Mucosa of descending colon (tissue), 3 donors: Measurements from ENCODE around the gene RHOH. TPM values are rescaled to one million over a fixed set of nuclear protein-coding genes. Genes with fewer than 3 reads are reported as not detected.

Experiments used
- ATAC-seq: fragments of 200-7000 bp; cut with Tn5 transposase; one replicate; pipeline ENCODE4 v1.9.1; 2020; ENCODE audit warnings: mild to moderate bottlenecking, moderate library complexity
- DNase-seq, 3 donors: peaks; one replicate each; pipeline ENCODE4 v3.0.0-alpha.2; 2020
- H3K36me3 ChIP-seq: fragments of 200-600 bp; one replicate; pipeline ENCODE4 v1.8.0; 2021; ENCODE audit warnings: low read depth, mild to moderate bottlenecking
- H3K4me1 ChIP-seq: fragments of 200-600 bp; one replicate; pipeline ENCODE4 v1.8.0; 2021; ENCODE audit warnings: low read depth, mild to moderate bottlenecking
- H3K4me3 ChIP-seq: fragments of 200-600 bp; one replicate; pipeline ENCODE4 v1.8.0; 2021; ENCODE audit warnings: mild to moderate bottlenecking
- H3K9me3 ChIP-seq: fragments of 200-600 bp; one replicate; pipeline ENCODE4 v1.8.0; 2021; ENCODE audit warnings: mild to moderate bottlenecking
- CTCF ChIP-seq: fragments of 200-600 bp; IDR thresholded peaks from one replicate; pipeline ENCODE4 v1.8.0; 2022; ENCODE audit warnings: antibody characterized with exemption, mild to moderate bottlenecking
- intact Hi-C, 2 donors: fragments of 100-400 bp; cut with DNase I in 1 of 2; cut with micrococcal nuclease in 1 of 2; formaldehyde crosslinking; loops; one replicate each; pipeline versions ENCODE4 v1.11.0 to v1.11.1; 2022; cut with DNase I, micrococcal nuclease
- total RNA-seq, 3 donors: library from RNA; stranded (reverse); fragmentation: NEBNext Ultra II Directional in 2 of 3; extraction: Animal tissue kit (Norgen Biotek cat#: 25700) in 2 of 3; gene quantifications; one replicate each; pipeline versions ENCODE4 v1.2.1 to v1.2.4, GENCODE V29; 2021 to 2023
- donor health status: DM: no; HTN: no; CAD: no; lungs with moderate emphysema.
- donor health status: DM: no; HTN: no; CAD: no.
- donor health status: DM: no; HTN: yes; CAD: no.

RHOH gene
- total RNA-seq, 3 donors from 2014 or later, result 1.9 to 5.8 (median 2.8) TPM

GRCh38 chr4:40256329-40256728 lies 59.5 kb downstream of the RHOH start:
- no peak for DNase-seq
- Histone ChIP-seq H3K9me3 (no peaks in the 10 kb centered on the region), H3K4me1 (no peaks in the 10 kb centered on the region), H3K4me3 (no peak overlapping the region), H3K36me3 (no peaks in the 10 kb centered on the region)
- ATAC-seq, result no peak
- intact Hi-C loops, result no loop called here
- no peak for TF ChIP-seq CTCF

GRCh38 chr4:40256817-40257216 lies 60.0 kb downstream of the RHOH start:
- Histone ChIP-seq H3K9me3 (no peaks in the 10 kb centered on the region), H3K36me3 (no peaks in the 10 kb centered on the region), H3K4me1 (no peaks in the 10 kb centered on the region), H3K4me3 (no peak overlapping the region)
- intact Hi-C loops, result no loop called here
- TF ChIP-seq CTCF, result no peak
- DNase-seq (no peak), ATAC-seq (no peak)

GRCh38 chr4:40258627-40259026 lies 61.8 kb downstream of the RHOH start:
- Histone ChIP-seq H3K4me3 (no peak overlapping the region), H3K9me3 (no peaks in the 10 kb centered on the region), H3K4me1 (no peaks in the 10 kb centered on the region), H3K36me3 (no peaks in the 10 kb centered on the region)
- intact Hi-C loops, result no loop called here
- no peak for TF ChIP-seq CTCF
- DNase-seq (no peak), ATAC-seq (no peak)

- DNase-seq (no peak), ATAC-seq (peak; percentile 56)
- intact Hi-C loops, result no loop called here
- Histone ChIP-seq H3K36me3 (no peaks in the 10 kb centered on the region), H3K4me1 (no peaks in the 10 kb centered on the region), H3K9me3 (no peaks in the 10 kb centered on the region), H3K4me3 (no peak overlapping the region)
- TF ChIP-seq CTCF, result no peak
Measured at GRCh38 chr4:40261231-40262076, 64.6 kb downstream of the RHOH start.

GRCh38 chr4:40262077-40262528 lies 65.3 kb downstream of the RHOH start:
- Histone ChIP-seq H3K36me3 (no peaks in the 10 kb centered on the region), H3K4me3 (no peak overlapping the region), H3K9me3 (no peaks in the 10 kb centered on the region), H3K4me1 (no peaks in the 10 kb centered on the region)
- no peak for ATAC-seq
- intact Hi-C loops, result no loop called here
- DNase-seq, result no peak
- TF ChIP-seq CTCF, result no peak
